ENCODE measurements around the gene PTPRG.
"Not testable (repeated sequence)": the region's sequence is repeated elsewhere in the genome, so short reads cannot be mapped to it uniquely, and the experiment has no call there.

The PTPRG gene

GRCh38 chr3:61805510-61806080 is 244.2 kb downstream of the PTPRG start:
- TF ChIP-seq TAF1 (IDR thresholded peaks at IDR 0.05; ENCODE audit: borderline replicate concordance, low read depth, low read length) (no peak), POLR2AphosphoS5 (IDR thresholded peaks at IDR 0.05; ENCODE audit: low read depth, low read length) (no peak), POLR2A (IDR thresholded peaks at IDR 0.05; ENCODE audit: low read depth, low read length) (no peak)
- FAIRE-seq (no peak), DNase-seq (ENCODE audit: insufficient read length) (no peak)

- no peak for FAIRE-seq
- no peak for DNase-seq (ENCODE audit: insufficient read length)
- no peak for TF ChIP-seq POLR2A (IDR thresholded peaks at IDR 0.05; ENCODE audit: low read depth, low read length)
- no peak for TF ChIP-seq TAF1 (IDR thresholded peaks at IDR 0.05; ENCODE audit: borderline replicate concordance, low read depth, low read length)
- no peak for TF ChIP-seq POLR2AphosphoS5 (IDR thresholded peaks at IDR 0.05; ENCODE audit: low read depth, low read length)
These were observed 245.4 kb downstream of the PTPRG start for GRCh38 chr3:61806810-61807209.

DNA sequence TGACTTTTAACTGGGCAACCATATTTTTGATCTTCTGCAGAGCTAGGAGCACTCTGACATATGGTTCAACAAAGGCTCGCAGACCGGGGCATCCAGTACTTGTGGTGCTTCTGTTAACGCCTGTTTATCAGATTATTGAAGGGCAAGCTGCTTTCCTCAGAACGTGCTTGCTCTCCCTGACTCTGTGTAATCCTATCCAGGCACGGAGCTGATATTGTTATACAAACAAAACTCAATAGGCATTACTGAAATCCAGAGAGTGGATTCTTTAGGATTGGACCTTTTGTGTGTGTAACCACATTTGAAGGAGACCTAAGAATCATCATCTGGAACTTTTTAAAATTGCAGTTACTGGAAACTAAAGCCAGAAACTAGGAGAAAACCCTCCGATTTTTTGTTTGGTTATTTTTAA is 246.5 kb downstream of the PTPRG start:
- TF ChIP-seq POLR2A (IDR thresholded peaks at IDR 0.05; ENCODE audit: low read depth, low read length) (no peak), POLR2AphosphoS5 (IDR thresholded peaks at IDR 0.05; ENCODE audit: low read depth, low read length) (no peak), TAF1 (IDR thresholded peaks at IDR 0.05; ENCODE audit: borderline replicate concordance, low read depth, low read length) (no peak)
- DNase-seq (ENCODE audit: insufficient read length) (no peak), FAIRE-seq (no peak)

DNA sequence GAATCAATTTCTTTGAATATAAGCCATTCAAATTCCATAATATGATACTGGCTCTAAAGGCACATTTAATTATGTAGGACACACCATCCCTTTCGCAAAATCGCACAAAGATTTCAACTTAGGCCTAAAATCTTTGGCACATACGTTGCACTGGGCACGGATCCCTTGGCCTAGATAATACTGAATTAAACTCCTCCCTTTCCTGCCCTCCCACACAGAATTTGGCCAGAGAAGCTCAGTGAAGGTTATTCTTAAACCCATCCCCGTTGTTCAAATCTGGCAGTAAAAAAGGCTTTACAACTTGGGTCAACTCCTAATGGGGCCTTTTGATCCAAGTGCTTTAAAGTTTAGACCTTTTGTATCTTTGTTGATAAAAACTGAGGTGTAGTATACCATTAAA is 247.2 kb downstream of the PTPRG start:
- no peak for TF ChIP-seq POLR2A (IDR thresholded peaks at IDR 0.05; ENCODE audit: low read depth, low read length)
- TF ChIP-seq TAF1 (IDR thresholded peaks at IDR 0.05; ENCODE audit: borderline replicate concordance, low read depth, low read length), result no peak
- no peak for TF ChIP-seq POLR2AphosphoS5 (IDR thresholded peaks at IDR 0.05; ENCODE audit: low read depth, low read length)
- FAIRE-seq (no peak), DNase-seq (ENCODE audit: insufficient read length) (no peak)

- FAIRE-seq (no peak), DNase-seq (ENCODE audit: insufficient read length) (no peak)
- no peak for TF ChIP-seq TAF1 (IDR thresholded peaks at IDR 0.05; ENCODE audit: borderline replicate concordance, low read depth, low read length)
- no peak for TF ChIP-seq POLR2A (IDR thresholded peaks at IDR 0.05; ENCODE audit: low read depth, low read length)
- TF ChIP-seq POLR2AphosphoS5 (IDR thresholded peaks at IDR 0.05; ENCODE audit: low read depth, low read length), result no peak
These were observed 247.6 kb downstream of the PTPRG start for GRCh38 chr3:61808999-61809398.

GRCh38 chr3:61809879-61810278 is 248.5 kb downstream of the PTPRG start:
- DNase-seq (ENCODE audit: insufficient read length) (no peak), FAIRE-seq (no peak)
- no peak for TF ChIP-seq TAF1 (IDR thresholded peaks at IDR 0.05; ENCODE audit: borderline replicate concordance, low read depth, low read length)
- TF ChIP-seq POLR2A (IDR thresholded peaks at IDR 0.05; ENCODE audit: low read depth, low read length), result no peak
- TF ChIP-seq POLR2AphosphoS5 (IDR thresholded peaks at IDR 0.05; ENCODE audit: low read depth, low read length), result no peak

DNA sequence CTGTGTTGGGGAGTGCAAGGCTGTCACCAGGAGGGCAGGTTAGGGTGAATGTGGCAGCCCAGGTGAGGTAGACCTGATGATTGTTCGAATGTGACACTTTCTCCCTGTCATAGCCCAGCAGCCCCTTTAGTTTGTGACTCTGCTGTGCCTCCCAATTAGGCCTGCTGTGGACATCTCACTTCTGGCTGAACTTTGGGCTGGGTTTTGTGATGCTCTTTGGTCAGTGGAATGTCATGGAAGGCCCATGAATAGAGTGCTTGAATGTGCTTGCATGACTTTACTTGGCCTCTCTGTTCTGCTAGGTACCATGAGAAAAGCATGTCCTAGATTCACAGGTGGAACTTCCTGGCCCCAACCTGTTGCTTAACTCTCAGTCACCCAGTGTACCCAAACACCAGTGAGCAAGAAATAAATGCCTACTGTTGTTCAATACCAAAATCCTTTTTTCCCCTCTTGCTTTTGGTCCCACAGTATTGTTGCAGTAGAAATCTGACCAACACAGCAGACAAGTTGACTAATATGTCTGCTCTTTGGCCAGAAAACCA is 249.7 kb downstream of the PTPRG start:
- no peak for TF ChIP-seq POLR2AphosphoS5 (IDR thresholded peaks at IDR 0.05; ENCODE audit: low read depth, low read length)
- TF ChIP-seq POLR2A (IDR thresholded peaks at IDR 0.05; ENCODE audit: low read depth, low read length), result no peak
- no peak for TF ChIP-seq TAF1 (IDR thresholded peaks at IDR 0.05; ENCODE audit: borderline replicate concordance, low read depth, low read length)
- no peak for DNase-seq (ENCODE audit: insufficient read length)
- no peak for FAIRE-seq

GRCh38 chr3:61811652-61812051 is 250.3 kb downstream of the PTPRG start:
- TF ChIP-seq POLR2A (IDR thresholded peaks at IDR 0.05; ENCODE audit: low read depth, low read length), result no peak
- no peak for DNase-seq (ENCODE audit: insufficient read length)
- FAIRE-seq, result no peak

- DNase-seq (ENCODE audit: insufficient read length) (no peak), FAIRE-seq (no peak)
- TF ChIP-seq POLR2A (IDR thresholded peaks at IDR 0.05; ENCODE audit: low read depth, low read length), result no peak
- no peak for TF ChIP-seq POLR2AphosphoS5 (IDR thresholded peaks at IDR 0.05; ENCODE audit: low read depth, low read length)
These were observed 250.7 kb downstream of the PTPRG start for GRCh38 chr3:61812085-61812484.

DNA sequence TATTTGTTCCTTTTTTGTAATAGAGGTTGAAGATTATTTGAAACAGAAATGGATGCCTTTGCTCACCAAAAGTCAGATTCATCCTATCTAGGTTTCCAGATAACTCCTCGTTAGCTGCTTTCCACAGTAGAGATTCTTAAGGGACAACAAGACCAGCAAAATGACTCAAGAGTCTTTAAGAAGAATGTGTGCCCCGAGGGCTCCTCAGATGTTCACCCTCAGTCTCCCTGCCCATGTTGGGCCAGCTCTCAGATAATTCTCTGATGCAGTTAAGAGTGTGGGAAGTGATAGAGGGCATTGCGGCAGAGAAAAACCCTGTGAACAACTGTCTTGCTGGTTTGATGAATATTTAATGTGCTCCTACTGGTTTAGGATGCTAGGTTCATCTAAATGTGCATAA is 251.1 kb downstream of the PTPRG start:
- FAIRE-seq (no peak), DNase-seq (ENCODE audit: insufficient read length) (no peak)
- TF ChIP-seq POLR2AphosphoS5 (IDR thresholded peaks at IDR 0.05; ENCODE audit: low read depth, low read length) (no peak), POLR2A (IDR thresholded peaks at IDR 0.05; ENCODE audit: low read depth, low read length) (no peak), TAF1 (IDR thresholded peaks at IDR 0.05; ENCODE audit: borderline replicate concordance, low read depth, low read length) (no peak)

- DNase-seq (ENCODE audit: insufficient read length) (no peak), FAIRE-seq (no peak)
- no peak for TF ChIP-seq POLR2AphosphoS5 (IDR thresholded peaks at IDR 0.05; ENCODE audit: low read depth, low read length)
- no peak for TF ChIP-seq POLR2A (IDR thresholded peaks at IDR 0.05; ENCODE audit: low read depth, low read length)
- TF ChIP-seq TAF1 (IDR thresholded peaks at IDR 0.05; ENCODE audit: borderline replicate concordance, low read depth, low read length), result no peak
These were observed 252.3 kb downstream of the PTPRG start for GRCh38 chr3:61813636-61814035.

- TF ChIP-seq POLR2AphosphoS5 (IDR thresholded peaks at IDR 0.05; ENCODE audit: low read depth, low read length) (no peak), POLR2A (IDR thresholded peaks at IDR 0.05; ENCODE audit: low read depth, low read length) (no peak), TAF1 (IDR thresholded peaks at IDR 0.05; ENCODE audit: borderline replicate concordance, low read depth, low read length) (no peak)
- no peak for FAIRE-seq
- DNase-seq (ENCODE audit: insufficient read length), result no peak
These were observed 253.3 kb downstream of the PTPRG start for GRCh38 chr3:61814674-61815073.

GRCh38 chr3:61816304-61816703 is 254.9 kb downstream of the PTPRG start:
- FAIRE-seq; DNase-seq (ENCODE audit: insufficient read length): not testable (repeated sequence)
